RWPE2 (cell line): Measurements from ENCODE around the gene CIDEA.
A peak's percentile ranks its signal among the peaks of the same experiment; 100 is the strongest.
"Not testable (repeated sequence)": the region's sequence is repeated elsewhere in the genome, so short reads cannot be mapped to it uniquely, and the experiment has no call there.

Experiments used
- ATAC-seq: fragments of 200-7000 bp; cut with Tn5 transposase; 3 replicates; pipeline ENCODE4 v1.9.1; 2021; ENCODE audit warnings: low read depth
- DNase-seq: peaks from one replicate; pipeline ENCODE4 v3.0.0-alpha.2; 2020; ENCODE audit warnings: low spot score
- H3K27ac ChIP-seq: fragments of 450-650 bp; 2 replicates; pipeline ENCODE4 v1.5.1; 2017; ENCODE audit warnings: mild to moderate bottlenecking; ENCODE audit not compliant: poor library complexity, severe bottlenecking
- H3K27me3 ChIP-seq: fragments of 250-450 bp; sonication (Bioruptor Pico); 2 replicates; pipeline ENCODE4 v1.5.1; 2021; ENCODE audit warnings: mild to moderate bottlenecking, moderate library complexity; ENCODE audit not compliant: insufficient read depth, poor library complexity, severe bottlenecking
- H3K36me3 ChIP-seq: fragments of 250-450 bp; sonication (Bioruptor Pico); 2 replicates; pipeline ENCODE4 v1.5.1; 2020; ENCODE audit warnings: low read depth, mild to moderate bottlenecking, moderate library complexity
- H3K4me1 ChIP-seq: fragments of 250-450 bp; sonication (Bioruptor Pico); 2 replicates; pipeline ENCODE4 v1.5.1; 2021; ENCODE audit warnings: mild to moderate bottlenecking, moderate library complexity; ENCODE audit not compliant: insufficient read depth, poor library complexity, severe bottlenecking
- H3K4me3 ChIP-seq: fragments of 250-450 bp; sonication (Bioruptor Pico); 2 replicates; pipeline ENCODE4 v1.5.1; 2021; ENCODE audit warnings: mild to moderate bottlenecking, moderate library complexity; ENCODE audit not compliant: severe bottlenecking
- H3K9me3 ChIP-seq: fragments of 250-450 bp; sonication (Bioruptor Pico); 2 replicates; pipeline ENCODE4 v1.5.1; 2021; ENCODE audit warnings: mild to moderate bottlenecking, moderate library complexity; ENCODE audit not compliant: severe bottlenecking
- TF ChIP-seq, protein P1 (sequence below): fragments of 450-650 bp; IDR thresholded peaks from one replicate; pipeline ENCODE4 v1.5.1; 2017; ENCODE audit warnings: mild to moderate bottlenecking, moderate library complexity; ENCODE audit not compliant: poor library complexity, severe bottlenecking

The CIDEA gene

DNA sequence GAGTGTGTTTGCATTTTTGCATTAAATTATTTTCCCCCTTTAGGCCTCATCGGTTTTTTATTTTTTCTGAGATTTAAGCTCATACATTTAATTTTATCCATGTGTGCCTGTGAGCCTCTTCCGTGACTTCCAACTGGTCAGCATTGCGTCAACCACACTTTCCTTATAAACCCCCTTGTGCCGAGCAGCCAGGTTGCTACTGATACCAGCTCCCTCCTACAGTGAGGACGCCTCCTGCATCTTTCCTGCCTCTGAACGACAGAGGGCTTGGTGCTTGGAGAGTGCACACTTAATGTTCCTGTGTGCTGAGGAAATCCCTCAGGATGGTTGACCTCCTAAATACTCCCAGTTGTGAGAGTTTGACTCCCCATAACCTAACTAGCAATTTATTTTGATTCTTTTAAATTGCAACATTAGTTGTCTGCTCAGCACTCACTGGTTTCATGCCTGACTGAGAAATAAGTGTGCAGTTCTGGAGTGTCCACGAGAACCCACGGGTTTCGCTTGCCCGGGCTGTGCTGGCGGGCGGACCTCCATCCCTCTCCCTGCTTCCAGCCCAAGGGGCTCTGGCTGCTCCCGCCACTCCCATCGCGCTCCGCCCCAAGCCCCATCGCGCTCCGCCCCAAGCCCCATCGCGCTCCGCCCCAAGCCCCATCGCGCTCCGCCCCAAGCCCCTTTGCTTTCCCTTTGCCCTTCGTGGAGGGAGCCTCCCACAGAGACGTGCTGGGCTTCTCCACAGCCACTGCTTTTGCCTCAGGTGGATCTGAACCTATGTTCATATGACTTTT lies 26.6 kb upstream of the CIDEA start:
- not testable (repeated sequence) for H3K4me1 ChIP-seq, H3K27ac ChIP-seq, H3K36me3 ChIP-seq, H3K9me3 ChIP-seq, H3K4me3 ChIP-seq, H3K27me3 ChIP-seq, DNase-seq
- peak; percentile 68 for ATAC-seq

DNA sequence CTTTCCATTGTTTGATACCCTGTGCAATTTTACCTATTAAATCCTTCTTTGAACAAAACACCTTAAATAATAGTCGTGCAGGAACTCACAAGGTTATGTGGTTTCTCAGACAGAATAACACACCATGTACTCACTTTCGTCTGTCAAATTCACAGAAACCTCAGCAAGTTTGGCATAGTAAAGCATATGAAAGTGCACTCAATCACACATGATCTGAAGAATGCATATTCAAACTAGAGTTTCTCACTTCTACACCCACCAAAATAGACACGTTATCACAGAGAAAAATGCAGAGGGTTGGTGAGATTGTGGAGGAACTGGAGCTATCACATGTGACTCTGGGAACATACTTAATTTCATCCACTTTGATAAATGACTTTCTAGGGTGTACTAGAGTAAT lies 25.9 kb upstream of the CIDEA start:
- not testable (repeated sequence) for DNase-seq, H3K36me3 ChIP-seq, H3K4me3 ChIP-seq, H3K9me3 ChIP-seq, H3K4me1 ChIP-seq, H3K27me3 ChIP-seq, H3K27ac ChIP-seq, ATAC-seq

DNA sequence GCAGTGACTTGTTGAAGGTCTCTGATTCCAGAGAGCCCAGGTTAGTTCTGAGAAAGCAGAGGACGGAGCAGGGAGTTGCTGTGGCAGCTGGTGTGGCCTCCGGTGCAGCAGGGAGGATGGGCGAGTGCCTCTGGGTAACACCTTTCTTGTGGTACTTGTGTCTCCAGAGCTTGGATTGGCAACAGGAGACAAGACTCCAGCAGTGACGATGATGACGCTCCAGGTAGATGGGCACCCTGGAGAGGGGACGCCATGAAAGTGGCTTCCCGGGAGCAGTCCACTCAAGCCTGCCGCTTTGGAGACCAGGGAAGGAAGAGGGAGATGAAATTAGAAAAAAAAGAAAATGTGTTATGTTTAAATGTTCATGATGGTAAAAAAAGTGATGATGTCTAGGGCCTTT lies 23.6 kb upstream of the CIDEA start:
- not testable (repeated sequence) for H3K4me3 ChIP-seq, H3K9me3 ChIP-seq, DNase-seq, H3K36me3 ChIP-seq, H3K27ac ChIP-seq, H3K27me3 ChIP-seq, H3K4me1 ChIP-seq, ATAC-seq

DNA sequence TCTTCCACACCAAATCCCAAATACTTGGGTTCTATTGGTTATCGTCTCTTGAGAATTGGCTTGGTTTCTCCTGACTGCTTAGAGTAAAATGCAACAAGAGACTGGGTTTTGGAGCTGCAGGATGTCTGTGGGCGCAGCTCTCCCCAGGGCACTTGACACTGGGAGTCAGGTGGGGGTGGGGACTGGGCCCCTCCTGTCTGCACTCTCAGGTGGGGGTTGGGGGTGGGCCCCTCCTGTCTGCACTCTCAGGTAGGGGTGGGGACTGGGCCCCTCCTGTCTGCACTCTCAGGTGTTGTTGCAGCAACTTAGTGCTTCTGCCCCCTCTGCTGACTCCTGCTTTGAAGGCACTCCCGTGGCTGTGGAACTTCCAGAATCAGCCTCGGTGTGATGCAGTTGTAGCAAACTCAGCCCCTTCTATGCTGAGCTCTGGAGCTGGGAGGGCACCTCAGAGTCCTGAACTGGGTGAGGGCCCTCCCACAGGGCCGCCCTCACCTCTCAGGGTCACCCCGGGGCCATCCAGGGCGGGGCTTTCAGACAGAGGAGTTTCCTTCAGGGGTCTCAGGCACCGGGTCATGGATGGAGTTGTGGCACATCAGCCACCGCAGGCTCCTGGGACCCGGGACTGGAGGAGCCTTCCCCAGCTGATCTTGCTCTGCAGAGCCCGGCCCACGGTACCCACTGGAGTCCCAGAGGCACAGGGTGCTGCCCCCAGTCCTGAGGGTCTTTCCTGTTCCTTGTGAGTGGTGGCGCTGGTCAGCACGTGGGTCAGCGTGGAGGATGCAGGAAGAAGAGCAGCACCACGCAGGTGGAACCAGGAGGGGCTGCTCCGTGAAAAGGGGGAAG lies 22.9 kb upstream of the CIDEA start:
- Histone ChIP-seq H3K9me3 (no peaks in the 10 kb centered on the region), H3K27ac (no peak overlapping the region), H3K4me1 (no peaks in the 10 kb centered on the region), H3K27me3 (no peaks in the 10 kb centered on the region), H3K4me3 (no peak overlapping the region), H3K36me3 (no peaks in the 10 kb centered on the region)
- no peak for ATAC-seq
- TF ChIP-seq, protein P1, sequence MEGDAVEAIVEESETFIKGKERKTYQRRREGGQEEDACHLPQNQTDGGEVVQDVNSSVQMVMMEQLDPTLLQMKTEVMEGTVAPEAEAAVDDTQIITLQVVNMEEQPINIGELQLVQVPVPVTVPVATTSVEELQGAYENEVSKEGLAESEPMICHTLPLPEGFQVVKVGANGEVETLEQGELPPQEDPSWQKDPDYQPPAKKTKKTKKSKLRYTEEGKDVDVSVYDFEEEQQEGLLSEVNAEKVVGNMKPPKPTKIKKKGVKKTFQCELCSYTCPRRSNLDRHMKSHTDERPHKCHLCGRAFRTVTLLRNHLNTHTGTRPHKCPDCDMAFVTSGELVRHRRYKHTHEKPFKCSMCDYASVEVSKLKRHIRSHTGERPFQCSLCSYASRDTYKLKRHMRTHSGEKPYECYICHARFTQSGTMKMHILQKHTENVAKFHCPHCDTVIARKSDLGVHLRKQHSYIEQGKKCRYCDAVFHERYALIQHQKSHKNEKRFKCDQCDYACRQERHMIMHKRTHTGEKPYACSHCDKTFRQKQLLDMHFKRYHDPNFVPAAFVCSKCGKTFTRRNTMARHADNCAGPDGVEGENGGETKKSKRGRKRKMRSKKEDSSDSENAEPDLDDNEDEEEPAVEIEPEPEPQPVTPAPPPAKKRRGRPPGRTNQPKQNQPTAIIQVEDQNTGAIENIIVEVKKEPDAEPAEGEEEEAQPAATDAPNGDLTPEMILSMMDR: no peak
- DNase-seq: no peak

DNA sequence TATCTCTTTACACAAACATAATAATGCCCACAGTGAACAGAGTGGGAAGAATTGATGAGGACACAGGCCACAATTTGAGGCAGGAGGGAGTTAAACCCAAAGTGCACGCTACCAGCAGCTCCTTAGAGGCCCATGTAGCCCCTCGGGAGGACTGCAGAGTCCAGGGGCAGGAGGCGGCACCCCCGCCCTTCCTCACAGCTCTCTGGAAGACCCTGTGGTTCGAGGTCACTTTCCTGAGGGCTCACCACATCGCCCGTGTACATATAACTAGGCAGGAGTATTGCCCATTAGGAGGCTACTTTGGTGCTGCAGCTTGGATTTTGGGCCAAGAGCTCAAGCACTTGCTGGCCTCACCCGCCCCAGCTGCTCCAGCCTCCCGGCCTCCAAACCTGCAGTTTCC lies 22.2 kb upstream of the CIDEA start:
- TF ChIP-seq, protein P1: no peak
- Histone ChIP-seq H3K4me3 (no peak overlapping the region), H3K36me3 (no peaks in the 10 kb centered on the region), H3K4me1 (no peaks in the 10 kb centered on the region), H3K27me3 (no peaks in the 10 kb centered on the region), H3K27ac (no peak overlapping the region), H3K9me3 (no peaks in the 10 kb centered on the region)
- ATAC-seq (no peak), DNase-seq (no peak)

DNA sequence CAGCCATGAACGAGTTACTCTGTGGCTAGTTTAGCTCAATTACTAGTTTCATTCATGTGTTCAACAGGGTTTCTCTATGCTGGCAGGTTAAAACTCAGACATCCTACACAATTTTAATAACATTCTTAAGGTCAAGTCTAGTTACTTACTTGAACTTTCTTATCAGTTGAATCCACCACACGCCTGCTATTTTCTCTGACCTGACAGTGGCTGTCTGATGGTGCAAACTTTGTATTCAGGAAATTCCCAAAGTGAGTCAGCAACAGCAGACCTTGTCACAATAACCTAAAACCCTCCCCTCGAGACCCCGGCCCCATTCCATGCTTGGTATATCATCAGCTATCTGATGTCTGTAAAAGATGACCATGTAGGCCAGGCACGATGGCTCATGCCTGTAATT lies 20.8 kb upstream of the CIDEA start:
- Histone ChIP-seq H3K9me3 (no peaks in the 10 kb centered on the region), H3K4me3 (no peak overlapping the region), H3K4me1 (no peaks in the 10 kb centered on the region), H3K27me3 (no peaks in the 10 kb centered on the region), H3K27ac (no peak overlapping the region), H3K36me3 (no peaks in the 10 kb centered on the region)
- TF ChIP-seq, protein P1: no peak
- DNase-seq: no peak
- no peak for ATAC-seq
